HepG2 (cell line): ENCODE results near the gene IRAK3. TPM values are rescaled to one million over a fixed set of nuclear protein-coding genes. Genes with fewer than 3 reads are reported as not detected.
"Not testable (repeated sequence)": the region's sequence is repeated elsewhere in the genome, so short reads cannot be mapped to it uniquely, and the experiment has no call there.

ENCODE experiments used
- ATAC-seq: fragments of 200-7000 bp; cut with Tn5 transposase; 3 replicates; pipeline ENCODE4 v1.9.1; 2020; ENCODE audit warnings: mild to moderate bottlenecking, moderate library complexity
- BruUV-seq: library from RNA; stranded (reverse); fragments of 400-500 nt; replicated peaks from 2 replicates; lab custom pipeline; 2021; lab: Mats Ljungman, UMichigan
- CTCF ChIA-PET: fragments of 300-600 bp; formaldehyde crosslinking; extraction: SDS; loops from one replicate; lab custom pipeline; 2021; ENCODE audit warnings: low total read pairs, inconsistent platforms, low intra/inter-chr PET ratio; lab: Yijun Ruan, JAX
- POLR2A ChIA-PET: fragments of 350-600 bp; sonication (Branson Sonifier 250); formaldehyde crosslinking; loops from one replicate; lab custom pipeline; 2020; ENCODE audit warnings: antibody characterized with exemption, inconsistent platforms; lab: Yijun Ruan, JAX
- DNase-seq: peaks from one replicate; pipeline ENCODE4 v3.0.0-alpha.2; 2015; ENCODE audit warnings: low spot score
- FAIRE-seq: peaks from 3 replicates; lab custom pipeline; 2011; peaks lifted over from hg19 to GRCh38; lab: Jason Lieb, UNC
- H2AFZ ChIP-seq: one replicate; pipeline ENCODE4 v1.6.1; 2011; ENCODE audit warnings: low read length, inconsistent platforms
- H3K27ac ChIP-seq: fragments of 300-600 bp; 3 replicates; pipeline ENCODE4 v1.8.0; 2011; ENCODE audit warnings: mixed run types, mild to moderate bottlenecking, mixed read lengths, low read length, inconsistent platforms; ENCODE audit not compliant: insufficient read depth; ENCODE audit errors: extremely low read length
- H3K27me3 ChIP-seq, 2 experiments: fragments of 200-600 bp in 1 of 2; 2 replicates in 1 of 2; 3 replicates in 1 of 2; pipeline versions ENCODE4 v1.6.0 to v1.8.0; 2011; ENCODE audit warnings: low read length in 2 of 2, mild to moderate bottlenecking in 2 of 2, moderate library complexity in 2 of 2, inconsistent platforms in 1 of 2; ENCODE audit not compliant: insufficient read depth in 2 of 2, control insufficient read depth in 1 of 2
- H3K36me3 ChIP-seq, 2 experiments: fragments of 200-600 bp in 1 of 2; replicated peaks in 1 of 2; 2 replicates in 1 of 2; 3 replicates in 1 of 2; pipeline versions ENCODE4 v1.5.1 to v1.8.0; 2011; ENCODE audit warnings: low read length in 2 of 2, inconsistent platforms in 1 of 2; ENCODE audit not compliant: insufficient read depth in 2 of 2, control insufficient read depth in 1 of 2
- H3K4me1 ChIP-seq: 2 replicates; pipeline ENCODE4 v1.5.1; 2012; ENCODE audit warnings: low read length, inconsistent platforms; ENCODE audit not compliant: insufficient read depth
- H3K4me2 ChIP-seq: 2 replicates; pipeline ENCODE4 v1.6.0; 2011; ENCODE audit warnings: low read depth, low read length, inconsistent platforms
- H3K4me3 ChIP-seq, 3 experiments: fragments of 200-600 bp in 1 of 3; sonication (generic), shearing (Covaris generic) in 1 of 3; replicated peaks in 1 of 3; 2 replicates each; pipeline ENCODE4 v1.5.1; 2011 to 2016; ENCODE audit warnings: low read length in 3 of 3, inconsistent platforms in 2 of 3, low read depth in 2 of 3, mild to moderate bottlenecking in 2 of 3, control low read depth in 1 of 3, mixed read lengths in 1 of 3; ENCODE audit not compliant: insufficient read depth in 1 of 3
- H3K79me2 ChIP-seq: one replicate; pipeline ENCODE4 v1.6.1; 2011; ENCODE audit warnings: low read length, inconsistent platforms; ENCODE audit not compliant: insufficient read depth
- H3K9ac ChIP-seq: 2 replicates; pipeline ENCODE4 v1.6.0; 2011; ENCODE audit warnings: mild to moderate bottlenecking, low read depth, low read length, inconsistent platforms; ENCODE audit not compliant: insufficient read depth
- H3K9me3 ChIP-seq: 2 replicates; pipeline ENCODE4 v1.5.1; 2012; ENCODE audit warnings: mild to moderate bottlenecking, low read length
- H4K20me1 ChIP-seq: 2 replicates; pipeline ENCODE4 v1.6.0; 2011; ENCODE audit warnings: inconsistent platforms, mild to moderate bottlenecking, low read length, moderate library complexity; ENCODE audit not compliant: insufficient read depth
- MYC ChIP-seq: sonication (generic); formaldehyde crosslinking; IDR thresholded peaks from 2 replicates; pipeline ENCODE4 v1.9.0; 2021; ENCODE audit warnings: missing genetic modification reagents, borderline replicate concordance
- ZNF7 ChIP-seq: IDR thresholded peaks from 2 replicates; pipeline ENCODE4 v1.6.1; 2016; ENCODE audit warnings: missing biosample characterization, missing genetic modification reagents
- WGBS: methylation state at CpG from one replicate; pipeline ENCODE4 v1.1.6; 2017; ENCODE audit warnings: low lambda C conversion rate; 5-methylcytosine and 5-hydroxymethylcytosine counted together
- in situ Hi-C: cut with HindIII; loops from 2 replicates; pipeline ENCODE4 v1.10.0; 2017; ENCODE audit warnings: low pct_unique_long_range_greater_than_20kb; ENCODE audit not compliant: extremely low pct_ligation_motif_present
- intact Hi-C: fragments of 100-400 bp; cut with micrococcal nuclease; formaldehyde crosslinking; loops from one replicate; pipeline ENCODE4 v1.10.0; 2022; ENCODE audit not compliant: unreplicated experiment
- polyA plus RNA-seq, 8 experiments: library from polyadenylated mRNA; depleted of rRNA in 3 of 8; stranded (reverse) in 7 of 8; unstranded in 1 of 8; fragments of >200 nt; fragmentation: Illumina TruSeq in 4 of 8; extraction: Trizol in 4 of 8; gene quantifications; 2 replicates each; pipeline versions ENCODE4 v1.2.1 to v1.2.3, GENCODE V29; 2011 to 2016; ENCODE audit warnings: low read depth in 4 of 8, missing spikeins in 1 of 8, mixed read lengths in 1 of 8; ENCODE audit not compliant: insufficient read depth in 1 of 8
- total RNA-seq, 5 experiments: library from RNA; depleted of rRNA; stranded (reverse); fragments of >200 nt; fragmentation: Illumina TruSeq; extraction: Trizol; gene quantifications; 2 replicates each; pipeline ENCODE4 v1.2.3, GENCODE V29; 2016; ENCODE audit warnings: low read depth in 1 of 5
- TF ChIP-seq, protein P1 (sequence below): sonication (generic); formaldehyde crosslinking; IDR thresholded peaks from 2 replicates; pipeline ENCODE4 v1.4.0; 2020; ENCODE audit warnings: mild to moderate bottlenecking, missing genetic modification reagents
- TF ChIP-seq, protein P2 (sequence below): sonication (generic); formaldehyde crosslinking; IDR thresholded peaks from 2 replicates; pipeline ENCODE4 v1.4.0; 2020; ENCODE audit warnings: missing genetic modification reagents

Gene IRAK3
- total and polyA plus RNA-seq, 2 of the 13 experiments (the other 11 are each of a cell fraction or from before 2014, with no cell fraction given): 0.01 TPM; not detected in 1

- no peak for TF ChIP-seq ZNF7 (CRISPR knock-in tag)
- no peak for TF ChIP-seq MYC (CRISPR knock-in tag)
- TF ChIP-seq, protein P1, sequence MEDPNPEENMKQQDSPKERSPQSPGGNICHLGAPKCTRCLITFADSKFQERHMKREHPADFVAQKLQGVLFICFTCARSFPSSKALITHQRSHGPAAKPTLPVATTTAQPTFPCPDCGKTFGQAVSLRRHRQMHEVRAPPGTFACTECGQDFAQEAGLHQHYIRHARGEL (CRISPR knock-in tag): no peak
Observed at GRCh38 chr12:66170606-66171005, 18.4 kb upstream of the IRAK3 start (continued).

GRCh38 chr12:66174391-66175325 lies 14.4 kb upstream of the IRAK3 start:
- in situ Hi-C loops, H3K4me3 ChIP-seq, DNase-seq, H2AFZ ChIP-seq, BruUV-seq, H3K9ac ChIP-seq, intact Hi-C loops, H4K20me1 ChIP-seq, H3K9me3 ChIP-seq, H3K36me3 ChIP-seq, FAIRE-seq, H3K79me2 ChIP-seq, CTCF ChIA-PET, POLR2A ChIA-PET, ATAC-seq, H3K4me1 ChIP-seq, H3K27me3 ChIP-seq, H3K4me2 ChIP-seq, H3K27ac ChIP-seq: not testable (repeated sequence)
- 84% methylated on average over 21 of the region's 54 CpGs for WGBS
- TF ChIP-seq, protein P2, sequence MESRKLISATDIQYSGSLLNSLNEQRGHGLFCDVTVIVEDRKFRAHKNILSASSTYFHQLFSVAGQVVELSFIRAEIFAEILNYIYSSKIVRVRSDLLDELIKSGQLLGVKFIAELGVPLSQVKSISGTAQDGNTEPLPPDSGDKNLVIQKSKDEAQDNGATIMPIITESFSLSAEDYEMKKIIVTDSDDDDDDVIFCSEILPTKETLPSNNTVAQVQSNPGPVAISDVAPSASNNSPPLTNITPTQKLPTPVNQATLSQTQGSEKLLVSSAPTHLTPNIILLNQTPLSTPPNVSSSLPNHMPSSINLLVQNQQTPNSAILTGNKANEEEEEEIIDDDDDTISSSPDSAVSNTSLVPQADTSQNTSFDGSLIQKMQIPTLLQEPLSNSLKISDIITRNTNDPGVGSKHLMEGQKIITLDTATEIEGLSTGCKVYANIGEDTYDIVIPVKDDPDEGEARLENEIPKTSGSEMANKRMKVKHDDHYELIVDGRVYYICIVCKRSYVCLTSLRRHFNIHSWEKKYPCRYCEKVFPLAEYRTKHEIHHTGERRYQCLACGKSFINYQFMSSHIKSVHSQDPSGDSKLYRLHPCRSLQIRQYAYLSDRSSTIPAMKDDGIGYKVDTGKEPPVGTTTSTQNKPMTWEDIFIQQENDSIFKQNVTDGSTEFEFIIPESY (CRISPR knock-in tag): peak; percentile 87
